ENCODE measurements around the gene SAYSD1.

SAYSD1 gene

GRCh38 chr6:39107641-39108040, 7.3 kb downstream of the SAYSD1 start:
- DNase-seq, result no peak

- DNase-seq, result no peak
Observed at GRCh38 chr6:39107034-39107433, 8.0 kb downstream of the SAYSD1 start.

GRCh38 chr6:39104528-39104927, 10.5 kb downstream of the SAYSD1 start:
- no peak for DNase-seq

- DNase-seq, result no peak
Observed at GRCh38 chr6:39102821-39103136, 12.2 kb downstream of the SAYSD1 start.

GRCh38 chr6:39102071-39102820, 12.7 kb downstream of the SAYSD1 start:
- no peak for DNase-seq

- DNase-seq, result no peak
Observed at GRCh38 chr6:39100358-39100757, 14.6 kb downstream of the SAYSD1 start.

- DNase-seq, result no peak
Observed at GRCh38 chr6:39095578-39095977, 19.4 kb downstream of the SAYSD1 start.

- no peak for DNase-seq
Observed at GRCh38 chr6:39093149-39093708, 21.8 kb downstream of the SAYSD1 start.

- no peak for DNase-seq
Observed at GRCh38 chr6:39092124-39092523, 22.9 kb downstream of the SAYSD1 start.

- no peak for DNase-seq
Observed at GRCh38 chr6:39091220-39091619, 23.8 kb downstream of the SAYSD1 start.

- DNase-seq, result no peak
Observed at GRCh38 chr6:39090036-39090435, 24.9 kb downstream of the SAYSD1 start.

GRCh38 chr6:39088331-39088730, 26.7 kb downstream of the SAYSD1 start:
- DNase-seq, result no peak

- DNase-seq, result no peak
Observed at GRCh38 chr6:39087197-39087596, 27.8 kb downstream of the SAYSD1 start.

- DNase-seq, result no peak
Observed at GRCh38 chr6:39086711-39087110, 28.3 kb downstream of the SAYSD1 start.

GRCh38 chr6:39086294-39086693, 28.7 kb downstream of the SAYSD1 start:
- DNase-seq, result no peak

- DNase-seq, result no peak
Observed at GRCh38 chr6:39085129-39085797, 29.7 kb downstream of the SAYSD1 start.

- DNase-seq, result no peak
Observed at GRCh38 chr6:39084506-39084905, 30.5 kb downstream of the SAYSD1 start.

GRCh38 chr6:39083231-39083634, 31.8 kb downstream of the SAYSD1 start:
- no peak for DNase-seq

GRCh38 chr6:39082310-39082709, 32.7 kb downstream of the SAYSD1 start:
- no peak for DNase-seq

- no peak for DNase-seq
Observed at GRCh38 chr6:39080246-39080875, 34.6 kb downstream of the SAYSD1 start.

- no peak for DNase-seq
Observed at GRCh38 chr6:39079197-39080125, 35.5 kb downstream of the SAYSD1 start.

GRCh38 chr6:39078695-39079094, 36.3 kb downstream of the SAYSD1 start:
- DNase-seq, result no peak

Measured in GF-D8 (cell line).